Activated T-helper 1 cell treated with Interleukin-2 at 50 U/mL for 16 hours (primary cell): ENCODE results near the gene MRPL43.

Experiments
- DNase-seq: peaks from one replicate; pipeline ENCODE4 v3.0.0-alpha.2; 2020; ENCODE audit warnings: low read depth

The MRPL43 gene

DNA sequence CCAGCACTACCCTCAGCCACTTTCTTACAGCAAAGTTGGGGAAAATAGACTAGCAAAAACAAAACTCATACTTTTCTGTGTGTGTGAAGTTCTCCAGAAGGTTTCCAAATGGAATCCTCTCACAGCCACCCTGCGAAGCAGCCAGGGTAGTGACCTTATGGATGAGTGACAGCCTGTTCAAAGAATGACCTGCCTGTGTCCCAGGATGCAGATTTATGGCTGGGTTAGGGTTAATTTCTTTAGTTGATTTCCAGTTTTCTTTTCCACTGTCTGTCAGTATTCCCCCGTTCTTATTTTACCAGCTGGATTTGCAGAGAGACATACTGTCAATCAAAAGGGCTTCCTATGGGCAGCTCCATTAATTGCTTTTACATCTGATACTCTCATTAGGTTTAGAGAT is 20.4 kb downstream of the MRPL43 start:
- DNase-seq: no peak

DNA sequence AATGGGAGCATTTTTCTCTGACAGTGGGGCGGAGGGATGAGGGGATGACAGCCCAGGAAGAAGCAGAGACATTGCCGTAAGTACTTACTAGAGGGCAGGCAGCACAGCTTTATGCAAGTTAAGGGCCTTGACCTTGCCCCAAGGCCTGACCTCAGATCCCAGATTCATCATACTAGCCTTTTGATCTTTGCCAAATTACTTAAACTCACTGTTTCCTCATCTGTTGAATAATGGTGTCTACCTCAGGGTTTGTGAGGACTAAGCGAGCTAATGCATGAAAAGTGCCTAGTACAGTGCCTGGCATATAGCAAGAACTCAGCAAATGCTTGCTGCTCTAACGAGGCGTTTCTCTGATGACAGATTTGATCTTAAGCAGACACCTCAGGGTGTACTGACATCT is 21.5 kb downstream of the MRPL43 start:
- DNase-seq: no peak

DNA sequence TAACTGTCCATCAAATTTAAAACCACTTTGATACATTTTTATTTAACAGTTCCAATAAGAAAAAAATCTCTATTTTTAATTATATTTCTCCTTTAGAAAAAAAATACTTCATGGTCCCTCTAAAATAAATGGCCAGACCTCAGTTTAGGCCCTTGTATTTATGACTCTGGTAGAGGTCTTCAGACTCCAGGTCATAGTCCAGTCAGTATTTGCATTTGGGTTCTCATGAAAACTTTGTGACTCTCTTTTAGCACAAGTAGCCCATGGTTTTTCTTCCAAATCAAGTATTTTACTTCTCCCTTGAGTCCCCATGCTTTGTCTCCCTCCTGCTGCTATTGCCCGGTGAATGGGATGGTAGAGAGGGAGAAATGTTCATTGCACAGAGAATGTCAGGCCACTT is 23.5 kb downstream of the MRPL43 start:
- DNase-seq: no peak

DNA sequence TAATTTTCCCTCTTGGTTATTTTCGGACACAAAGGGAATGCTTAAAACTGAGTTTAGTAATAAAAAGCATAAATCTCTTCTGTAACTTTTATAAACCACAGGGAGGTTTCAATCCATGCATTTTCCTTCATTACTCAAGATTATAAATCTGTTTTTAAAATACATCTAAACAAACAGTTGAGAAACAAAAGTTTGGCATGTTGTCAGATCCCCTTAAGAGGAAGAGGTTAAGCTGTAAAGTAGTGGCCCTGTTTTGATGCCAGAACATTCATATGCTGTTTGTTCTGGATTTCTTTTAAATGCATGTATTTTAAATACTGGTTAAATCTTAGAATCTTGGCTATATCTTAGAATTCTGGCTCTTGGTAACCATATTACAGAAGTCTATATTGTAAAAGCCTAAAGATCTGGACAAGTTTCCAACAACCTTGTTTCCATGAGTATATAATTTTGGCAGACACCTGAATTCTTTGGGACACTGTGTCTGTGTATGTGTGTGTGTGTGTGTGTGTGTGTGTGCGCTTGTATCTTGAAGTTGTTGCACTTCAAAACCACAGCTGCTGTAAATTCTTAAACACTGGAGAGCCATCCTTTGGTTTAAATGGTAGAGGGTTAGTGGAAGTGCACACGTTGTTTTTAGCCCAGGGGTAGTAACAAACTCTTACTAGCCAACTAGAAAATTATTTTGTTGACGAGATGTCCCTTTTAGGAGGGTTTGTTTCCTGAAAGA is 24.8 kb downstream of the MRPL43 start:
- DNase-seq: no peak

DNA sequence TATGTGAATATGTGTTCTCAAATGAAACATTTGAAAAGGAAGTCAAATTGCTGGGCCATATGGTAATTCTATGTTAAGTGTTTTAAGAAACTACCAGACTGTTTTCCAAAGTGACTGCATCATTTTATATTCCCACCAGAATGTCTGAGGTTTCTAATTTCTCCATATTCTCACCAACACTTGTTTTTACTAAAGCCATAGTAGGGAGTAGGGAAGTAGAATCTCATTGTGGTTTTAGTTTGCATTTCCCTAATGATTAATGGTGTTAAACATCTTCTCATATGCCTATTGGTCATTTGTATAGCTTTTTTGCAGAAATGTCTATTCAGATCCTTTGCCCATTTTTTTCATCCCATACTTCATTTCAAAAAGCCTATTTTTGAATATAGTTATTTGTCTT is 27.0 kb downstream of the MRPL43 start:
- DNase-seq: no peak

DNA sequence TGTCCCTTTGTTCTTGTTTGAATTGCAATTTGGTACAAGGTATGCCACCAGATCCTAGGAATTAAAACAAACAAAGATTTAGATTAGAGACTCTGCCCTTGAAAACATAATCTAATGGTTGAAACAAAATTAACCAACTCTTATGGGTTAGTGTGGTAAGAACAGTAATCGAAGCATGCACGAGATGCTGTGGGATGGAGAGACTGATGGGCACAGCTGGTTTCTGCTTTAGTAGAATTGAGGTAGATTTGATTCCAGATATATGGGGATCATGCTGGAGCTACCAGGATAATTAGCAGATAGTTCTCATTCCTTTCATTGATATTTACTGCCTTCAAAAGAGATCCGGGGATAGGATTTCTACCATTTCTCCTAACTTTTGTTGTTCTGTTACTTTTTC is 38.4 kb downstream of the MRPL43 start:
- DNase-seq: no peak

DNA sequence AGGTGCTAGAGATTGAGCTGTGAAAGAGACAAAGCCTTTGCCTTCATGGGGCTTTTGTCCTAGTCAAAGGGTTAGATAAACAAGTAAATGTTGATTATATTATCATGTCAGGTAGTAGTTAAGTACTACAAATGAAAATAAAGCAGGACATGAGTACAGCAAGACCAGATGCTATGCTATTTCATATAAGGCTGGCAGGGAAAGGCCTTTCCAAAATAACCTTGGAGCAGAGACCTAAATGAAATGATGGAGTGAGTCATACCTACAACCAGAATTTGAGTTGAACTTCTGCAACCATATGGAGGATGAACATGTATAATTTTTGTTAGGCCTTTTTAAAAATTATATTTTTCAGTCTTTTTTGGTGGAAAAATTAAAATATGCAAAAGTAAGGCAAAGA is 41.5 kb downstream of the MRPL43 start:
- no peak for DNase-seq

DNA sequence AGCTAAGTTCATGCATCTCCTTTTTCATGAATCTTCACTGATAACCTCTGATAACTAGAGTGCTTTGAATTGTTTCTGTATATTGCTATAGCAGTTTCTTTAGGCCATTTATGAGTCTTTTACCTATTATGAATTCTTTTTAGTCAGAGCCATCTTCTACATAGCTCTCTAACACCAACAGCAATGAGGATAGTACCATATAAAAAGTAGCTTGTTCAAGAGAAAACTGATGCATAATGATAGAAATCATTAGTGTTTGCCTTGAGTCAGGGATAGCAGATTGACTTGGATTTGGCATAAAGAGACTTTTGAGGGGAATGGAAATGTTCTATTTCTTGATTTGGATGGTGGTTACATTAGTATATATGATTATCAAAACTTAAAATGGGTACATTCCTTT is 43.8 kb downstream of the MRPL43 start:
- DNase-seq: no peak

DNA sequence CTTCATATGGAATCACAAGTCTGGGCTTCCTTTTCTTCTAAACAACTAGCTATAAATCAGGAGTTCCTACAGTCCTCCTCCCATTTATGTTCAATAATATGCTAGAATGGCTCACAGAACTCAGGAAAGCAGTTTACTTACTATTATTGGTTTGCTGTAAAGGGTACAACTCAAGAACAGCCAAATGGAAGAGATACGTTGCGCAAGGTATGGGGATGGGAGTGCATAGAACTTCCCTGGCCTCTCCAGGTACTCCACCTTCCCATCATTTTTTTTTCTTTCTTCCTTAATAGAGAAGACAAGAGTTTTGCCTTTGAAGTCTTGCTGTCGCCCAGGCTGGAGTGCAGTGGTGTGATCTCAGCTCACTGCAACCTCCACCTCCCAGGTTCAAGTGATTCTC is 45.1 kb downstream of the MRPL43 start:
- no peak for DNase-seq

DNA sequence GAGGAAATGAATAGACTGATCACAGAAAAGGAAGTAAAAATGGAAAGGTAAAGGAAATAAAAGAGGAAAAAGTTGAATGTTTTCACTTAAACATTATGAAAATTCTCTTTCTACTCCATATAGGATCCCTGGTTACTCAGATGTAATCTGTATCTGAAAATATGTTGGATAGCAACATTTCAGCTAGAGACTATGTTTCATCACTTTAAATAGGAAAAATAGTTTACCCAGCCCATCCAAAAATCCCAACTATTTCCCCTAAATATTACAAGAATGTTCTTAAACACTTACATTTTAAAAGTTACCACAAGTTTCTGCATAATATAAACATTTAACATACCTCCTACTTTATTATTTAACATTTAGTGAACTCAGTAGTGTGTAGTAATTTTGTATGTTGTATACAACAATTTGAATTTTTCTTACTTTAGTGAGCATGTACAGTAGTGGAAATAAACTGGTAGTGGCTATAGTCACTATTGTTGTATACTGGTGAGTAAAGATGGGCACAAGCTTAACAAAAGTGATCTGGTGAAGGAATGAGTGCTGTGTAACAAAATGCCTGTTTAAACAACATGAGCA is 47.4 kb downstream of the MRPL43 start:
- no peak for DNase-seq
